Fibroblast of villous mesenchyme (primary cell): ENCODE data around the gene NXPH2. TPM values are rescaled to one million over a fixed set of nuclear protein-coding genes. Genes with fewer than 3 reads are reported as not detected.

ENCODE experiments used
- DNase-seq: peaks from one replicate; pipeline ENCODE4 v3.0.0-alpha.2; 2010; ENCODE audit warnings: low read depth
- H3K4me3 ChIP-seq: 2 replicates; pipeline ENCODE4 v1.5.1; 2011; ENCODE audit warnings: low read depth, mild to moderate bottlenecking, low read length
- CTCF ChIP-seq: IDR thresholded peaks from 2 replicates; pipeline ENCODE4 v1.5.1; 2012; ENCODE audit warnings: low read depth, mild to moderate bottlenecking, low read length; ENCODE audit not compliant: insufficient read depth
- total RNA-seq: library from RNA; depleted of rRNA; stranded (reverse); fragments of >200 nt; gene quantifications from 2 replicates; pipeline ENCODE4 v1.2.3, GENCODE V29; 2012

Gene NXPH2
- total RNA-seq, 1 donor: under 0.01 TPM

GRCh38 chr2:138682163-138682562 is 98.0 kb downstream of the NXPH2 start:
- H3K4me3 ChIP-seq: no peak overlapping the region
- DNase-seq: no peak
- no peak for TF ChIP-seq CTCF

- H3K4me3 ChIP-seq: no peak overlapping the region
- DNase-seq: no peak
- TF ChIP-seq CTCF: no peak
Measured at GRCh38 chr2:138677221-138677620, 103.0 kb downstream of the NXPH2 start.

GRCh38 chr2:138676619-138677021 is 103.6 kb downstream of the NXPH2 start:
- DNase-seq: no peak
- TF ChIP-seq CTCF: no peak

GRCh38 chr2:138671566-138671965 is 108.6 kb downstream of the NXPH2 start:
- no peak overlapping the region for H3K4me3 ChIP-seq
- DNase-seq: no peak
- TF ChIP-seq CTCF: no peak

More at GRCh38 chr2:138676619-138677021, 103.6 kb downstream of the NXPH2 start:
- no peak overlapping the region for H3K4me3 ChIP-seq

- DNase-seq: no peak
- TF ChIP-seq CTCF: no peak
- H3K4me3 ChIP-seq: no peak overlapping the region
Measured at GRCh38 chr2:138670734-138671133, 109.5 kb downstream of the NXPH2 start.

- H3K4me3 ChIP-seq: no peak overlapping the region
- TF ChIP-seq CTCF: no peak
- no peak for DNase-seq
Measured at GRCh38 chr2:138665937-138666336, 114.3 kb downstream of the NXPH2 start.

- DNase-seq: no peak
- no peak for TF ChIP-seq CTCF
- no peak overlapping the region for H3K4me3 ChIP-seq
Measured at GRCh38 chr2:138658187-138658894, 121.8 kb downstream of the NXPH2 start.
